Neural cell (in vitro differentiated cells): ENCODE data around the gene RBM19.

Experiments
- EP300 ChIP-seq: fragments of 450-650 bp; conservative IDR thresholded peaks from 2 replicates; pipeline ENCODE4 v1.6.1; 2014; ENCODE audit warnings: antibody characterized with exemption, mild to moderate bottlenecking, moderate library complexity; ENCODE audit not compliant: poor library complexity, severe bottlenecking
- EZH2 ChIP-seq: fragments of 200-600, 300-800 bp; shearing (Covaris generic), sonication (generic); IDR thresholded peaks from 2 replicates; pipeline ENCODE4 v1.6.1; 2014; ENCODE audit warnings: antibody characterized with exemption, low read length, borderline replicate concordance, mild to moderate bottlenecking; ENCODE audit not compliant: insufficient read depth, poor library complexity, severe bottlenecking
- MXI1 ChIP-seq: fragments of 450-650 bp; conservative IDR thresholded peaks from 2 replicates; pipeline ENCODE4 v1.6.1; 2014; ENCODE audit warnings: antibody characterized with exemption, mild to moderate bottlenecking; ENCODE audit not compliant: poor library complexity, severe bottlenecking
- POLR2AphosphoS5 ChIP-seq: IDR thresholded peaks from 2 replicates; pipeline ENCODE4 v1.6.1; 2012
- RAD21 ChIP-seq: fragments of 450-650 bp; conservative IDR thresholded peaks from 2 replicates; pipeline ENCODE4 v1.6.1; 2014; ENCODE audit warnings: antibody characterized with exemption, mild to moderate bottlenecking, moderate library complexity
- REST ChIP-seq: IDR thresholded peaks from 2 replicates; pipeline ENCODE4 v1.6.1; 2012; ENCODE audit warnings: borderline replicate concordance
- SMC3 ChIP-seq: fragments of 450-650 bp; conservative IDR thresholded peaks from 2 replicates; pipeline ENCODE4 v1.6.1; 2014; ENCODE audit warnings: antibody characterized with exemption, mild to moderate bottlenecking, moderate library complexity; ENCODE audit not compliant: poor library complexity
- TAF1 ChIP-seq: IDR thresholded peaks from 2 replicates; pipeline ENCODE4 v1.6.1; 2012; ENCODE audit warnings: low read depth
- TF ChIP-seq, protein P1 (sequence below): fragments of 450-650 bp; IDR thresholded peaks from 2 replicates; pipeline ENCODE4 v1.5.1; 2014; ENCODE audit warnings: antibody characterized with exemption, mild to moderate bottlenecking, moderate library complexity; ENCODE audit not compliant: poor library complexity, severe bottlenecking

- TF ChIP-seq, protein P1, sequence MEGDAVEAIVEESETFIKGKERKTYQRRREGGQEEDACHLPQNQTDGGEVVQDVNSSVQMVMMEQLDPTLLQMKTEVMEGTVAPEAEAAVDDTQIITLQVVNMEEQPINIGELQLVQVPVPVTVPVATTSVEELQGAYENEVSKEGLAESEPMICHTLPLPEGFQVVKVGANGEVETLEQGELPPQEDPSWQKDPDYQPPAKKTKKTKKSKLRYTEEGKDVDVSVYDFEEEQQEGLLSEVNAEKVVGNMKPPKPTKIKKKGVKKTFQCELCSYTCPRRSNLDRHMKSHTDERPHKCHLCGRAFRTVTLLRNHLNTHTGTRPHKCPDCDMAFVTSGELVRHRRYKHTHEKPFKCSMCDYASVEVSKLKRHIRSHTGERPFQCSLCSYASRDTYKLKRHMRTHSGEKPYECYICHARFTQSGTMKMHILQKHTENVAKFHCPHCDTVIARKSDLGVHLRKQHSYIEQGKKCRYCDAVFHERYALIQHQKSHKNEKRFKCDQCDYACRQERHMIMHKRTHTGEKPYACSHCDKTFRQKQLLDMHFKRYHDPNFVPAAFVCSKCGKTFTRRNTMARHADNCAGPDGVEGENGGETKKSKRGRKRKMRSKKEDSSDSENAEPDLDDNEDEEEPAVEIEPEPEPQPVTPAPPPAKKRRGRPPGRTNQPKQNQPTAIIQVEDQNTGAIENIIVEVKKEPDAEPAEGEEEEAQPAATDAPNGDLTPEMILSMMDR: no peak
- TF ChIP-seq EP300 (no peak), SMC3 (no peak), TAF1 (no peak), EZH2 (no peak), REST (no peak), MXI1 (no peak), POLR2AphosphoS5 (no peak), RAD21 (no peak)
Measured at GRCh38 chr12:113888435-113888834, 77.7 kb downstream of the RBM19 start.
